UCSD-AML1 (cell line): ENCODE results near the gene PAIP2.
"Not testable (repeated sequence)": the region's sequence is repeated elsewhere in the genome, so short reads cannot be mapped to it uniquely, and the experiment has no call there.

Experiments used
- DNase-seq: peaks from one replicate; lab custom pipeline; 2025; ENCODE audit not compliant: unreplicated experiment; lab: John Stamatoyannopoulos, UW

Gene PAIP2

GRCh38 chr5:139378101-139378825, 36.6 kb downstream of the PAIP2 start:
- DNase-seq = no peak

GRCh38 chr5:139378941-139379361, 37.3 kb downstream of the PAIP2 start:
- no peak for DNase-seq

- no peak for DNase-seq
These were observed 38.2 kb downstream of the PAIP2 start for GRCh38 chr5:139379626-139380449.

GRCh38 chr5:139381837-139382761, 40.4 kb downstream of the PAIP2 start:
- DNase-seq = no peak

- no peak for DNase-seq
These were observed 41.2 kb downstream of the PAIP2 start for GRCh38 chr5:139382807-139383206.

GRCh38 chr5:139383275-139383992, 41.8 kb downstream of the PAIP2 start, which contains the start of gene SLC23A1:
Gene SLC23A1, minus strand, starts transcription at chr5:139383297. Its CDS starts 44 bp downstream, at chr5:139383253.
- DNase-seq = no peak

- DNase-seq = no peak
These were observed 42.4 kb downstream of the PAIP2 start for GRCh38 chr5:139383993-139384590.

GRCh38 chr5:139384591-139385051, 43.0 kb downstream of the PAIP2 start:
- no peak for DNase-seq

- DNase-seq = no peak
These were observed 43.7 kb downstream of the PAIP2 start for GRCh38 chr5:139385061-139386049.

GRCh38 chr5:139386050-139386438, 44.4 kb downstream of the PAIP2 start:
- DNase-seq = no peak

- not testable (repeated sequence) for DNase-seq
These were observed 45.3 kb downstream of the PAIP2 start for GRCh38 chr5:139386956-139387355.

- peak; percentile 35 for DNase-seq
These were observed 46.0 kb downstream of the PAIP2 start for GRCh38 chr5:139387611-139388197.

GRCh38 chr5:139388198-139388821, 46.7 kb downstream of the PAIP2 start:
- DNase-seq = peak; percentile 77

- DNase-seq = no peak
These were observed 48.3 kb downstream of the PAIP2 start, which contains the start of gene MZB1 for GRCh38 chr5:139389701-139390638. Gene MZB1, minus strand, starts transcription at chr5:139389913. Its CDS starts 57 bp downstream, at chr5:139389856.

- DNase-seq = no peak
These were observed 49.2 kb downstream of the PAIP2 start for GRCh38 chr5:139390639-139391569.
